ENCODE measurements around the gene TMUB2. TPM values are rescaled to one million over a fixed set of nuclear protein-coding genes. Genes with fewer than 3 reads are reported as not detected.

Gene TMUB2
- total and polyA plus RNA-seq, 9 of the 15 experiments (the other 6 are each of a cell fraction or from before 2014, with no cell fraction given): 4.1 to 29.8 (median 16.3) TPM

DNA sequence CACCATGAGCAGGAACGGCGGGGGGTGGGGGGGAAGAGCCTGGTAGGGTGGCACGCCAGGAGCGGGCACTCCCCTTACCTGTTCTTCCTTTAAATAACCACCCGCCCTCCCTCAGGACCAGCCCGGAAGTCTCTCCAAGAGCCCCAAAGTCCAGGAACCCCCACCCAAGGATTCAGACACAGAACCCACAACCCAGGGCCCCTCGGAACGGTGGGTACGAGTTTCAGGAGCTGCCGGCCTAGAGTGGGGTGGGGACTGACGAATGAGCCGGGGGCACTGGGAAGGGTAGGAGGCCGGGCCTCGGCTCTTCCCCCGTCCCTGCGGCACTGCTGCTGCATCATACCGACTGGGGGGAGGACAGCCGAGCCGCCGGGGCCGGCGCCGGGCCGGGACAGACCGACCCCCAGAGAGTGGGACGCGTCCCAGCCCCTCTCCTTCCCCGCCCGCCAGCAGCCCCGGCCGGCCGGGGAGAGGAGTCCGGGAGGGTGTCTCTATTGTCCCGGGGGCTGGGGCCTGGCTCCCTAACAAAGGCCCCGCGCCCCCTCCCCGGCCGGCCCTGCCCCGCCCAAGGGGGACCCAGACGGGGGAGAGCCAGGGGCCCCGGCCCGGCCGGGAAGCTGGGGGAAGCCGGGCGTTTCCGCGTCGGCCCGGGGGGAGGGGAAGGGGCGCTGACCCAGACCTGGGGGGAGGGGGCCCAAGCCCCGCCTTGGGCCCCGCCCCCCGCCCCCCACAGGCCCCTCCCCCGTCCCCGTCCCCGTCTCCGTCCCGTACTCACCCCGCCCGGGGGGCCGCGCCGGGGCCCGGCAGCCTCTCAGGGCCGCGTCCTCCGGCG, 12.2 kb downstream of the TMUB2 start (continued):
- TF ChIP-seq DPF2 (IDR thresholded peaks at IDR 0.05) (0 out of 2 replicates have a peak, but pooled peaks have one; percentile 6), FIP1L1 (IDR thresholded peaks at IDR 0.05; ENCODE audit: low read depth, low read length, poor library complexity, severe bottlenecking) (peak; percentile 27), ZFX (CRISPR knock-in tag; IDR thresholded peaks at IDR 0.05) (peak; percentile 67), MAZ (CRISPR knock-in tag; conservative IDR thresholded peaks at IDR 0.05 in 1 of 2, IDR thresholded peaks at IDR 0.05 in 1 of 2) (peak in 1 of 2 experiments; percentile 23; a peak in 1 of 4 replicates), RBM22 (IDR thresholded peaks at IDR 0.05; ENCODE audit: low read depth, low read length, poor library complexity, severe bottlenecking) (peak; percentile 15), HNRNPK (IDR thresholded peaks at IDR 0.05; ENCODE audit: low read depth, low read length, poor library complexity, severe bottlenecking) (no peak), KDM1A (IDR thresholded peaks at IDR 0.05) (peak in 1 of 2 experiments; percentile 76; a peak in 2 of 4 replicates), SMARCE1 (IDR thresholded peaks at IDR 0.05) (0 out of 2 replicates have a peak, but pooled peaks have one; percentile 6), ELF4 (CRISPR knock-in tag; IDR thresholded peaks at IDR 0.05) (0 out of 2 replicates have a peak, but pooled peaks have one; percentile 23), NR2C2 (CRISPR knock-in tag; IDR thresholded peaks at IDR 0.05) (no peak), NR2C2 (tag; IDR thresholded peaks at IDR 0.05) (no peak), POLR2B (IDR thresholded peaks at IDR 0.05; ENCODE audit: low read depth, partially characterized antibody) (no peak), ELF1 (tag; IDR thresholded peaks at IDR 0.05) (peak; percentile 56; the same call in 1 of the 2 replicates), RBFOX2 (IDR thresholded peaks at IDR 0.05; ENCODE audit: low read depth, low read length) (peak; percentile 68), HDGF (IDR thresholded peaks at IDR 0.05) (no peak), ERF (CRISPR knock-in tag; IDR thresholded peaks at IDR 0.05) (0 out of 2 replicates have a peak, but pooled peaks have one; percentile 7), PHF8 (IDR thresholded peaks at IDR 0.05; ENCODE audit: borderline replicate concordance, low read length) (peak; percentile 26; the same call in 1 of the 2 replicates), ZNF431 (CRISPR knock-in tag; IDR thresholded peaks at IDR 0.05) (no peak), ZNF444 (CRISPR knock-in tag; IDR thresholded peaks at IDR 0.05) (peak; percentile 86; the same call in 1 of the 2 replicates), POLR2AphosphoS5 (IDR thresholded peaks at IDR 0.05; ENCODE audit: control insufficient read depth, insufficient read depth, low read depth, low read length) (0 out of 2 replicates have a peak, but pooled peaks have one; percentile 38)
- TF ChIP-seq, protein P1, sequence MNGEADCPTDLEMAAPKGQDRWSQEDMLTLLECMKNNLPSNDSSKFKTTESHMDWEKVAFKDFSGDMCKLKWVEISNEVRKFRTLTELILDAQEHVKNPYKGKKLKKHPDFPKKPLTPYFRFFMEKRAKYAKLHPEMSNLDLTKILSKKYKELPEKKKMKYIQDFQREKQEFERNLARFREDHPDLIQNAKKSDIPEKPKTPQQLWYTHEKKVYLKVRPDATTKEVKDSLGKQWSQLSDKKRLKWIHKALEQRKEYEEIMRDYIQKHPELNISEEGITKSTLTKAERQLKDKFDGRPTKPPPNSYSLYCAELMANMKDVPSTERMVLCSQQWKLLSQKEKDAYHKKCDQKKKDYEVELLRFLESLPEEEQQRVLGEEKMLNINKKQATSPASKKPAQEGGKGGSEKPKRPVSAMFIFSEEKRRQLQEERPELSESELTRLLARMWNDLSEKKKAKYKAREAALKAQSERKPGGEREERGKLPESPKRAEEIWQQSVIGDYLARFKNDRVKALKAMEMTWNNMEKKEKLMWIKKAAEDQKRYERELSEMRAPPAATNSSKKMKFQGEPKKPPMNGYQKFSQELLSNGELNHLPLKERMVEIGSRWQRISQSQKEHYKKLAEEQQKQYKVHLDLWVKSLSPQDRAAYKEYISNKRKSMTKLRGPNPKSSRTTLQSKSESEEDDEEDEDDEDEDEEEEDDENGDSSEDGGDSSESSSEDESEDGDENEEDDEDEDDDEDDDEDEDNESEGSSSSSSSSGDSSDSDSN (IDR thresholded peaks at IDR 0.05; ENCODE audit: borderline replicate concordance in 1 of 2, low read depth in 2 of 2, low read length in 2 of 2): 0 out of 4 replicates have a peak, but pooled peaks have one; percentile 29 to 40
- TF ChIP-seq, protein P2, sequence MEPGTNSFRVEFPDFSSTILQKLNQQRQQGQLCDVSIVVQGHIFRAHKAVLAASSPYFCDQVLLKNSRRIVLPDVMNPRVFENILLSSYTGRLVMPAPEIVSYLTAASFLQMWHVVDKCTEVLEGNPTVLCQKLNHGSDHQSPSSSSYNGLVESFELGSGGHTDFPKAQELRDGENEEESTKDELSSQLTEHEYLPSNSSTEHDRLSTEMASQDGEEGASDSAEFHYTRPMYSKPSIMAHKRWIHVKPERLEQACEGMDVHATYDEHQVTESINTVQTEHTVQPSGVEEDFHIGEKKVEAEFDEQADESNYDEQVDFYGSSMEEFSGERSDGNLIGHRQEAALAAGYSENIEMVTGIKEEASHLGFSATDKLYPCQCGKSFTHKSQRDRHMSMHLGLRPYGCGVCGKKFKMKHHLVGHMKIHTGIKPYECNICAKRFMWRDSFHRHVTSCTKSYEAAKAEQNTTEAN (CRISPR knock-in tag; IDR thresholded peaks at IDR 0.05): 0 out of 2 replicates have a peak, but pooled peaks have one; percentile 26
- TF ChIP-seq, protein P3, sequence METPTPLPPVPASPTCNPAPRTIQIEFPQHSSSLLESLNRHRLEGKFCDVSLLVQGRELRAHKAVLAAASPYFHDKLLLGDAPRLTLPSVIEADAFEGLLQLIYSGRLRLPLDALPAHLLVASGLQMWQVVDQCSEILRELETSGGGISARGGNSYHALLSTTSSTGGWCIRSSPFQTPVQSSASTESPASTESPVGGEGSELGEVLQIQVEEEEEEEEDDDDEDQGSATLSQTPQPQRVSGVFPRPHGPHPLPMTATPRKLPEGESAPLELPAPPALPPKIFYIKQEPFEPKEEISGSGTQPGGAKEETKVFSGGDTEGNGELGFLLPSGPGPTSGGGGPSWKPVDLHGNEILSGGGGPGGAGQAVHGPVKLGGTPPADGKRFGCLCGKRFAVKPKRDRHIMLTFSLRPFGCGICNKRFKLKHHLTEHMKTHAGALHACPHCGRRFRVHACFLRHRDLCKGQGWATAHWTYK (CRISPR knock-in tag; IDR thresholded peaks at IDR 0.05): 0 out of 2 replicates have a peak, but pooled peaks have one; percentile 35

Data from K562 (cell line).